ENCODE measurements around the gene GUCY1A2.
"Not testable (repeated sequence)": the region's sequence is repeated elsewhere in the genome, so short reads cannot be mapped to it uniquely, and the experiment has no call there.

Gene GUCY1A2

GRCh38 chr11:106828576-106828975, 189.7 kb downstream of the GUCY1A2 start:
- no peak for DNase-seq

GRCh38 chr11:106827687-106828086, 190.6 kb downstream of the GUCY1A2 start:
- DNase-seq = no peak

GRCh38 chr11:106826558-106826957, 191.7 kb downstream of the GUCY1A2 start:
- DNase-seq = not testable (repeated sequence)

- no peak for DNase-seq
Measured at GRCh38 chr11:106821826-106822225, 196.4 kb downstream of the GUCY1A2 start.

GRCh38 chr11:106821291-106821690, 197.0 kb downstream of the GUCY1A2 start:
- DNase-seq = no peak

- DNase-seq = no peak
Measured at GRCh38 chr11:106818443-106818842, 199.8 kb downstream of the GUCY1A2 start.

GRCh38 chr11:106815209-106815608, 203.1 kb downstream of the GUCY1A2 start:
- no peak for DNase-seq

GRCh38 chr11:106813806-106814205, 204.5 kb downstream of the GUCY1A2 start:
- DNase-seq = no peak

GRCh38 chr11:106794058-106794457, 224.2 kb downstream of the GUCY1A2 start:
- no peak for DNase-seq

- DNase-seq = no peak
Measured at GRCh38 chr11:106789406-106789805, 228.9 kb downstream of the GUCY1A2 start.

- no peak for DNase-seq
Measured at GRCh38 chr11:106787454-106787853, 230.8 kb downstream of the GUCY1A2 start.

- DNase-seq = no peak
Measured at GRCh38 chr11:106785913-106786650, 232.2 kb downstream of the GUCY1A2 start.

- DNase-seq = not testable (repeated sequence)
Measured at GRCh38 chr11:106777302-106777701, 241.0 kb downstream of the GUCY1A2 start.

- DNase-seq = no peak
Measured at GRCh38 chr11:106770489-106771085, 247.7 kb downstream of the GUCY1A2 start.

- no peak for DNase-seq
Measured at GRCh38 chr11:106765469-106766258, 252.6 kb downstream of the GUCY1A2 start.

- no peak for DNase-seq
Measured at GRCh38 chr11:106763501-106763900, 254.8 kb downstream of the GUCY1A2 start.

- no peak for DNase-seq
Measured at GRCh38 chr11:106761745-106762144, 256.5 kb downstream of the GUCY1A2 start.

GRCh38 chr11:106761240-106761639, 257.0 kb downstream of the GUCY1A2 start:
- no peak for DNase-seq

- DNase-seq = no peak
Measured at GRCh38 chr11:106748059-106748458, 270.2 kb downstream of the GUCY1A2 start.

GRCh38 chr11:106745941-106746340, 272.3 kb downstream of the GUCY1A2 start:
- DNase-seq = no peak

- DNase-seq = no peak
Measured at GRCh38 chr11:106733635-106734034, 284.6 kb downstream of the GUCY1A2 start.

GRCh38 chr11:106728859-106729258, 289.4 kb downstream of the GUCY1A2 start:
- DNase-seq = no peak

- DNase-seq = no peak
Measured at GRCh38 chr11:106728379-106728778, 289.9 kb downstream of the GUCY1A2 start.

GRCh38 chr11:106727256-106727655, 291.0 kb downstream of the GUCY1A2 start:
- no peak for DNase-seq

Data from stimulated activated naive CD4-positive, alpha-beta T cell (primary cell).